Stomach smooth muscle (tissue), 2 donors: ENCODE measurements around the gene TDP2.
A peak's percentile ranks its signal among the peaks of the same experiment; 100 is the strongest.
"Not testable (repeated sequence)": the region's sequence is repeated elsewhere in the genome, so short reads cannot be mapped to it uniquely, and the experiment has no call there.

ENCODE experiments used
- H3K27ac ChIP-seq: one replicate; pipeline ENCODE4 v1.7.0; 2013; ENCODE audit warnings: mild to moderate bottlenecking, low read length, inconsistent platforms
- H3K27me3 ChIP-seq, 2 donors: one replicate each; pipeline ENCODE4 v1.7.0; 2013; ENCODE audit warnings: low read length in 2 of 2; ENCODE audit not compliant: insufficient read depth in 2 of 2, control insufficient read depth in 1 of 2
- H3K36me3 ChIP-seq, 2 donors: one replicate each; pipeline ENCODE4 v1.7.0; 2013; ENCODE audit warnings: low read length in 2 of 2; ENCODE audit not compliant: control insufficient read depth in 2 of 2, insufficient read depth in 2 of 2
- H3K4me1 ChIP-seq: one replicate; pipeline ENCODE4 v1.7.0; 2013; ENCODE audit warnings: low read length; ENCODE audit not compliant: control insufficient read depth, insufficient read depth
- H3K4me3 ChIP-seq, 2 donors: one replicate each; pipeline ENCODE4 v1.7.0; 2013; ENCODE audit warnings: low read length in 2 of 2
- H3K9ac ChIP-seq, 2 donors: one replicate each; pipeline ENCODE4 v1.7.0; 2013; ENCODE audit warnings: low read length in 2 of 2, mild to moderate bottlenecking in 1 of 2
- H3K9me3 ChIP-seq, 2 donors: one replicate each; pipeline ENCODE4 v1.7.0; 2013; ENCODE audit warnings: low read length in 2 of 2; ENCODE audit not compliant: control insufficient read depth in 2 of 2
- donor health status: healthy.
- donor health status: Pancreatic carcinoma.

Gene TDP2

GRCh38 chr6:24678792-24679352, 12.2 kb upstream of the TDP2 start:
- not testable (repeated sequence) for H3K27ac ChIP-seq, H3K4me1 ChIP-seq, H3K9me3 ChIP-seq, H3K27me3 ChIP-seq, H3K9ac ChIP-seq, H3K36me3 ChIP-seq, H3K4me3 ChIP-seq

GRCh38 chr6:24673625-24674024, 6.9 kb upstream of the TDP2 start:
- H3K9ac ChIP-seq = no peak overlapping the region
- H3K36me3 ChIP-seq = no peaks in the 10 kb centered on the region
- peaks cover under 1% of the 10 kb centered on the region for H3K4me1 ChIP-seq
- H3K27me3 ChIP-seq = no peaks in the 10 kb centered on the region
- no peak overlapping the region for H3K27ac ChIP-seq
- H3K9me3 ChIP-seq = no peaks in the 10 kb centered on the region
- H3K4me3 ChIP-seq = no peak overlapping the region

- Histone ChIP-seq H3K27me3 (no peaks in the 10 kb centered on the region), H3K27ac (no peak overlapping the region), H3K9ac (no peak overlapping the region), H3K9me3 (no peaks in the 10 kb centered on the region), H3K4me1 (peaks cover 9% of the 10 kb centered on the region), H3K36me3 (no peaks in the 10 kb centered on the region), H3K4me3 (no peak overlapping the region)
Measured at GRCh38 chr6:24672620-24673182, 6.0 kb upstream of the TDP2 start.

- not testable (repeated sequence) for H3K27me3 ChIP-seq, H3K36me3 ChIP-seq, H3K27ac ChIP-seq, H3K9ac ChIP-seq, H3K9me3 ChIP-seq, H3K4me3 ChIP-seq
- H3K4me1 ChIP-seq = peaks cover 12% of the 10 kb centered on the region
Measured at GRCh38 chr6:24671077-24671476, 4.4 kb upstream of the TDP2 start.

DNA sequence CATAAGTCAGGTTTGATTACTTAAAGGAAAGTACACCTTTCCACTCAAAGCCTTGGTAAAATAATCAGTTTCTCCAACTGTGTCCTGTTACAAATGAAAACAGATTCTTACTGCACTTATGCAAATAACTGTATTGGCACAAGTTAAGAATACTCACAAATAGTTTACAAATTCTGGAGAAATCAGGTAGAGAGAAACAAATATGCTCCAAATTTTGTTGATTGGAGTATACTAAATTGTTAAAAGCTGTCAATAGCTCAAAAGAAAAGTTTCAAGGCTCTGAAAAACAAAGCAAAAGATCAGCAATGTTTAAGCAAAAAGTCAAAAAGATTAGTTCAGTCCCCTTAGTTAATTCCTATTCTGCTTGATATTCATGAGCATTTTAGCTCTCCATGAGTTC, 3.8 kb upstream of the TDP2 start:
- H3K9me3 ChIP-seq, H3K27me3 ChIP-seq, H3K4me3 ChIP-seq, H3K9ac ChIP-seq, H3K27ac ChIP-seq, H3K36me3 ChIP-seq: not testable (repeated sequence)
- peaks cover 13% of the 10 kb centered on the region for H3K4me1 ChIP-seq

- Histone ChIP-seq H3K9me3 (no peaks in the 10 kb centered on the region), H3K36me3 (no peaks in the 10 kb centered on the region), H3K27ac (no peak overlapping the region), H3K4me3 (no peak overlapping the region), H3K27me3 (no peaks in the 10 kb centered on the region), H3K4me1 (peaks cover 20% of the 10 kb centered on the region), H3K9ac (no peak overlapping the region)
Measured at GRCh38 chr6:24668997-24669361, 2.3 kb upstream of the TDP2 start.

DNA sequence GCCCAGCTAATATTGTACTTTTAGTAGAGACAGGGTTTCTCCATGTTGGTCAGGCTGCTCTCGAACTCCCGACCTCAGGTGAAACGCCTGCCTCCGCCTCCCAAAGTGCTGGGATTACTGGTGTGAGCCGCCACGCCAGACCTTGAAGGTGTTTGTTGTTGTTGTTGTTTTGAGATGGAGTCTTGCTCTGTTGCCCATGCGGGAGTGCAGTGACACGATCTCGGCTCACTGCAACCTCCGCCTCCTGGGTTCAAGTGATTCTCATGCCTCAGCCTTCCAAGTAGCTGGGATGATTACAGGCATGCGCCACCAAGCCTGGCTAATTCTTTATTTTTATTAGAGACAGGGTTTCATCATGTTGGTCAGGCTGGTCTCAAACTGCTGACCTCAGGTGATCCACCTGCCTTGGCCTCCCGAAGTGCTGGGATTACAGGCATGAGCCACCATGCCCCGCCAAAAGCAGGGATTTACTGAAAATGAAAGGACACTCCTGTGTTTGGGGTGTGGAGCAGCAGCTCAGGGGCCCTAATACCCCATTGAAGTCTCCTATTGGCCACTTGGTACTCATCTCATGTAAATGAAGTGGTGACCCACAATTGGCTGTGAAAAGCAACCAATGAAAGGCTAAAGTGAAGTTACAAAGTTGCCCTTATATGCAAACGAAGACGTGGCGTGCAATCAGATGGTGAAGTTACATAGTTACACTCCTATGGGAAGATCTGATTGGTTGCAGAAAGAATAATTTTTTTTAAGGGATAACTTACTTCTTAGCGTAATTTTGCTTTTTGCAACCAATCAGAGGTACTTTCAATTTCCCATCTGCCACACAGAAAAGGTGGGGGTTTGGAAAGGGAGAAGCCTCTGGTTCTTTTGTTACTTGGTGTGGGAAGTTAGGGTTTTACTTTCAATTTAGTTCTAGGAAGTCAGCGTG, 1.6 kb upstream of the TDP2 start:
- Histone ChIP-seq H3K4me1 (peaks cover 20% of the 10 kb centered on the region), H3K4me3 (peak overlapping the region in 1 of 2 donors; percentile 100)
- not testable (repeated sequence) for H3K27ac ChIP-seq, H3K9me3 ChIP-seq, H3K36me3 ChIP-seq, H3K27me3 ChIP-seq, H3K9ac ChIP-seq

DNA sequence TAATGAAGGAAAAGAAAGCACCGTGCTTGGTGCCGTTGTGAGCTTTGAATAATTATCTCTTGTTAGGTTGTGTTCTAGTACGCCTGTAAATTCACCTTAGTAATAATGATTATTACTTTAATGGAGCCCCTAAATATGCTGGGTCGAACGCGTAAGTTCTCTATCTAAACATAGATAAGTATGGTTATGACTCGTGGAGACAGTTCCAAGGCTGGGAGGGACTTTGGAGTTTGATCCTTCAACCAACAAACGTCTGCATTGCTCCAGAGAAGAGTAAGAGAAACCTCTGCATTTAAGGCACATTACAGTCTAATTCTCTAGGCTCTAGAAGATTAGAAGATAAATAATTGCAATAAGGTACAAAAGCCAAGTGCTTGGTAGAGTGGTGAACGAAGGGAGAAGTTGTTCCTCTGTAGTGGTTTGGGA, 692 bp upstream of the TDP2 start:
- Histone ChIP-seq H3K27ac (peak overlapping the region; percentile 92), H3K4me3 (peak overlapping the region; percentile 99 to 100), H3K27me3 (no peaks in the 10 kb centered on the region), H3K9me3 (no peaks in the 10 kb centered on the region), H3K36me3 (peaks cover 3 to 5% of the 10 kb centered on the region in 2 donors), H3K9ac (peak overlapping the region; percentile 91 to 98), H3K4me1 (peaks cover 20% of the 10 kb centered on the region)

DNA sequence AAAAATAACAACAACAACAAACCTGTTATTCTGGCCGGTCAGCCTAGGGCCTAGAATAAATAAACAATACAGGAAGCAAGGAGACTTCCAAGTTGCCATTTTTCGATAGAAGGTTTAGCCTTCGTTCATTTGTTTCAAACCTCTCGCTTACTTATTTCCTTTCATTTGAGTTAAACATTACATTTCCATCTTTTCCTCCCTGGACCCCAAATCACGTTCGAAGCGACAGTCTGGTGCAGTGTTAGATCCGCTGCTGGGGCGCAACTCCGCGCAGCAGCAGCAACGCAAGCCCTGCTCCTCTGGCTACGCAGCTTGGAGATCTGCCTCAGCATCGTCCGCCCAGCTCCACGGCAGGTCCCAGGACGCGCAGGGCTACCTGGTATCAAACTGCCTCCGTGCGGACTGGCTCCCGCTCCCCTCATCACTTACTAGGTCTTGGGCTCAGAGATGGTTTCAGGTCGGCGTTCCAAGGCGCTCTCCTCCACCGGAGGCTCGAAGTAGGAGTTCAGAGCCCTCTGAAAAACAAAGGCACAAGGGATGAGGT, 530 bp downstream of the TDP2 start:
- Histone ChIP-seq H3K36me3 (peaks cover 5 to 7% of the 10 kb centered on the region in 2 donors), H3K9me3 (no peaks in the 10 kb centered on the region), H3K4me3 (peak overlapping the region; percentile 99 to 100), H3K9ac (peak overlapping the region; percentile 91 to 98), H3K27ac (peak overlapping the region; percentile 92), H3K4me1 (peaks cover 20% of the 10 kb centered on the region), H3K27me3 (no peaks in the 10 kb centered on the region)

DNA sequence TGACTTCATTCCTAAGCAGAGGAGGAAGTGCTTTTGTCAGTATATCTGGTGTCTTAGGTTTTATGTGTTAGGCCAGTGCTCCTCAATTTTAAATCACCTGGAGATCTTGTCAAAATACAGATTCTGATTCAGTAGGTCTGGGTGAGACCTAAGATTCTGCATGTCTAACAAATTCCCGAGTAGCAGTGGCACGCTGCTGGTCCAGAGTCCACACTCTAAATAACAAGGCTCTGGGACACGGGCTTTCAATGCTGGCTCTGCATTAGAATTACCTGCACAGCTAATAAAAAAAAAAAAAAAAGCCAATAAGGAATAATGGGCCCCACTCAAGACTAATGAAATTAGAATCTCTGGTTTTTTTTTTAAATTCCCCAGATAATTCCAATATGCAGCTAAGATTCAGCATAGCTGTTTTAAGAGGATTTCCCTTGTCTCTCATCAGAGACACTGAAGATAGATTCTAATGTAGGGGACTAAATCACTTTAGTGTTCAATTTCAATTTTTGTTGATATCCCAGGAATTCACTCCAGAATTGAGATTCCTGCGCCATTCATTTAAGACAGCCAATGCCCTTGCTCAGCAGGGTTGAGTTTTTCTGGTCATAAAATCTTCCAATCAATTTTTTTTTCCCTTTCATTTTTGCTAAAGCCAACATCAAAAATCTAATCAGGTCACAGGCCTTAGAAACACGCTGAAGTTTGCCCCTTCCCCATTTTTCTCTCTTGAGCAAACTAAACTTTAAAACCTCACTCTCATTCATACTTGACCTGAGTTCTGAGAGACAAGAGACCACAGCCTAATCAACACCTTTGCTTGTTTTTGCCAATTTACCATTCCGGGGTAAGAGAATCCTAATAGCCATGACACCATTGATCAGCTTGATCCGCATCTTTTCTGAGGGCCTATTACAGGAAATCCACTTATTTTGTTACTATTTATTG, 2.4 kb downstream of the TDP2 start:
- no peaks in the 10 kb centered on the region for H3K9me3 ChIP-seq
- H3K27me3 ChIP-seq = no peaks in the 10 kb centered on the region
- H3K9ac ChIP-seq = no peak overlapping the region
- peaks cover 5 to 7% of the 10 kb centered on the region in 2 donors for H3K36me3 ChIP-seq
- no peak overlapping the region for H3K4me3 ChIP-seq
- no peak overlapping the region for H3K27ac ChIP-seq
- H3K4me1 ChIP-seq = peaks cover 20% of the 10 kb centered on the region
